ENCODE results near the gene ALDOC. TPM values are rescaled to one million over a fixed set of nuclear protein-coding genes. Genes with fewer than 3 reads are reported as not detected.
A peak's percentile ranks its signal among the peaks of the same experiment; 100 is the strongest.

ALDOC gene
- total RNA-seq, 1 donor from 2014 or later: 25.9 TPM

GRCh38 chr17:28553000-28553505, 23.6 kb downstream of the ALDOC start:
- DNase-seq (ENCODE audit: low read depth): no peak

GRCh38 chr17:28552176-28552999, 24.3 kb downstream of the ALDOC start, which contains the start of gene UNC119:
Gene UNC119, minus strand, starts transcription at chr17:28552624. Its CDS starts 67 bp downstream, at chr17:28552557.
- DNase-seq (ENCODE audit: low read depth): peak; percentile 81

- DNase-seq (ENCODE audit: low read depth): peak; percentile 83
These were observed 25.1 kb downstream of the ALDOC start for GRCh38 chr17:28551421-28552175.

- no peak for DNase-seq (ENCODE audit: low read depth)
These were observed 25.8 kb downstream of the ALDOC start for GRCh38 chr17:28550858-28551257.

GRCh38 chr17:28549236-28550132, 27.2 kb downstream of the ALDOC start:
- no peak for DNase-seq (ENCODE audit: low read depth)

GRCh38 chr17:28548417-28549130, 28.1 kb downstream of the ALDOC start:
- DNase-seq (ENCODE audit: low read depth): no peak

- peak; percentile 72 for DNase-seq (ENCODE audit: low read depth)
These were observed 28.9 kb downstream of the ALDOC start for GRCh38 chr17:28547623-28548416.

GRCh38 chr17:28547096-28547622, 29.5 kb downstream of the ALDOC start:
- no peak for DNase-seq (ENCODE audit: low read depth)

- no peak for DNase-seq (ENCODE audit: low read depth)
These were observed 30.8 kb downstream of the ALDOC start for GRCh38 chr17:28545787-28546415.

GRCh38 chr17:28545141-28545503, 31.6 kb downstream of the ALDOC start:
- DNase-seq (ENCODE audit: low read depth): no peak

- no peak for DNase-seq (ENCODE audit: low read depth)
These were observed 32.1 kb downstream of the ALDOC start for GRCh38 chr17:28544402-28545140.

- DNase-seq (ENCODE audit: low read depth): no peak
These were observed 35.3 kb downstream of the ALDOC start for GRCh38 chr17:28541439-28541838.

GRCh38 chr17:28540231-28540630, 36.5 kb downstream of the ALDOC start:
- DNase-seq (ENCODE audit: low read depth): no peak

- no peak for DNase-seq (ENCODE audit: low read depth)
These were observed 38.3 kb downstream of the ALDOC start for GRCh38 chr17:28538296-28538895.

- no peak for DNase-seq (ENCODE audit: low read depth)
These were observed 39.5 kb downstream of the ALDOC start for GRCh38 chr17:28537219-28537610.

- DNase-seq (ENCODE audit: low read depth): no peak
These were observed 40.0 kb downstream of the ALDOC start for GRCh38 chr17:28536532-28537218.

GRCh38 chr17:28534740-28535375, 41.8 kb downstream of the ALDOC start:
- no peak for DNase-seq (ENCODE audit: low read depth)

Measured in myocyte (in vitro differentiated cells).